GM18511 (cell line): Measurements from ENCODE around the gene LIMK1.

Experiments used
- ATAC-seq: cut with Tn5 transposase; IDR thresholded peaks from one replicate; pipeline ENCODE4 v1.9.1; 2021; ENCODE audit warnings: mild to moderate bottlenecking, moderate library complexity; ENCODE audit not compliant: unreplicated experiment

The LIMK1 gene

GRCh38 chr7:74082770-74083116 lies 861 bp upstream of the LIMK1 start:
- no peak for ATAC-seq

GRCh38 chr7:74083928-74084721 lies 521 bp downstream of the LIMK1 start:
- peak; percentile 61 for ATAC-seq

DNA sequence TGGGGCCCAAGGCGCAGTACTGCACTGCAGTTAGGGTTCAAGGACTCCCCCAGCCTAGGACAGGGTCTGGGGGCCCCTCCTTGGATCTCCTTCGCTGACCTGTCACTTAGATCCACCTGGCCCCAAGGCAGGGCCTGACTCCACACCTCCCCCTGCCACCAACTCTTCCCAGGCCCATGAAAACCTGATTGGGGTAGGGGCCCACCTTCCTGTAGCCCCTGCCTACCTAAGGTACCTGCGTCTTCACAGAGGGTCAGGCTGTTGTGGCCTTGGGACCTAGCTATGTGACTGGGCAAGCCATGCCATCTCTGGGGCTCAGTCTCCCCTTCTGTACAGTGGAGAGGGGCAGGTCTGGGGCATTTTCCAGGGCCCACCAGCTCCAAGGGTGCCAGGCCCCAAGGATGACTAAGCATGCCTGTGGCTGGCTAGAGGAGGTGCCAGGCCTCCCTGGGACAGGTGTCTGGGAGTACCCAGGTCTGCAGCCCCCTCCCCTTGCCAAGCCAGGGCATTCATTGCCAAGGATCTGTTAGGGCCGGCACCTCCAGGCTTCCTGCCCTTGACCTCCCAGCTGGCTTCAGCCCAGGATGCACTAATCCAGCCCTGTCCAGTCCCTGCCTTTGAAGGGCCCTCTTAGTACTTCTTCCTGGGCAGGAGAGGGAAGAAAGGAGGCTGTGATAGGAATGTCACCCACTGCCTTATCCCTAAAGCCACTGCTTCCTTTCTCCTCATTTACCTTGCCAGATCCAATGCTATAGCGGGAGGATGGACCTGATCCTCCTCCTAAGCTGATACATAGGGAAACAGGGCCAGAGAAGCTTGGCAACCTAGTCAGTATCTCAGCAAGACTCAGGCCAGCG lies 1.3 kb downstream of the LIMK1 start:
- no peak for ATAC-seq

GRCh38 chr7:74087791-74088453 lies 4.3 kb downstream of the LIMK1 start:
- no peak for ATAC-seq

- peak; percentile 12 for ATAC-seq
Observed at GRCh38 chr7:74092321-74092963, 8.8 kb downstream of the LIMK1 start.

- ATAC-seq: peak; percentile 75
Observed at GRCh38 chr7:74092964-74093471, 9.4 kb downstream of the LIMK1 start.

GRCh38 chr7:74093671-74094223 lies 10.1 kb downstream of the LIMK1 start:
- peak; percentile 19 for ATAC-seq

GRCh38 chr7:74094224-74095101 lies 10.9 kb downstream of the LIMK1 start:
- ATAC-seq: peak; percentile 58

- no peak for ATAC-seq
Observed at GRCh38 chr7:74095135-74095534, 11.5 kb downstream of the LIMK1 start.

DNA sequence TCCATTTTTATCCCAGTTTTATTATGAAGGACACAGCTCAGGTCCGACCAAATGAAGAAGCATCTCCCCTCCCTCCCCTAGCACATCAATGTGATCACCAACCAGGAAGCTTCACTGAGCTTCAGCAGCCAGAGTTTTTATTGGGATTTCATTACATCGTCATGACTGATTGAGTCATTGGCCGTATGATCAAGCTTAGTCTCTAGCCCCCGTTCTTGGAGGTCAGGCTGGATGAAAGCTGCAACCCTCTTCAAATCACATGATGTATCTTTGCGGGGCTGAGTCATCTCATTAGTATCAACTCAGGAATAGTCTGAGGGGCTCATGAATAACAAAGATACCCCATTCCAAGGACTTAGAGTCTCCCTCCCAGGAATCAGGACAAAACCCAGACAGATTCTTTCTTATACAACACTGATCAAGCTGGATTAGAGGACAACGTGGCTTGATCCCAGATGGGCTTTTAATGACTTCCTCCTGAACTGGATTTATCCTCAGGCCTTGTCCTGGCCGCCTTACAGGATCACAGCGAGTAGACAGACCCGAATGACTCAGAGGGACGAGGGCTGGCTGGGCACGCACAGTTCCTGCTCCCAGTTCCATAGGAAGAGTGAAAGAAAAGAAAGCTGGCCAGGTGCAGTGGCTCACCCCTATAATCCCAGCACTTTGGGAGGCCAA lies 14.5 kb downstream of the LIMK1 start:
- no peak for ATAC-seq

- no peak for ATAC-seq
Observed at GRCh38 chr7:74099031-74099430, 15.4 kb downstream of the LIMK1 start.

DNA sequence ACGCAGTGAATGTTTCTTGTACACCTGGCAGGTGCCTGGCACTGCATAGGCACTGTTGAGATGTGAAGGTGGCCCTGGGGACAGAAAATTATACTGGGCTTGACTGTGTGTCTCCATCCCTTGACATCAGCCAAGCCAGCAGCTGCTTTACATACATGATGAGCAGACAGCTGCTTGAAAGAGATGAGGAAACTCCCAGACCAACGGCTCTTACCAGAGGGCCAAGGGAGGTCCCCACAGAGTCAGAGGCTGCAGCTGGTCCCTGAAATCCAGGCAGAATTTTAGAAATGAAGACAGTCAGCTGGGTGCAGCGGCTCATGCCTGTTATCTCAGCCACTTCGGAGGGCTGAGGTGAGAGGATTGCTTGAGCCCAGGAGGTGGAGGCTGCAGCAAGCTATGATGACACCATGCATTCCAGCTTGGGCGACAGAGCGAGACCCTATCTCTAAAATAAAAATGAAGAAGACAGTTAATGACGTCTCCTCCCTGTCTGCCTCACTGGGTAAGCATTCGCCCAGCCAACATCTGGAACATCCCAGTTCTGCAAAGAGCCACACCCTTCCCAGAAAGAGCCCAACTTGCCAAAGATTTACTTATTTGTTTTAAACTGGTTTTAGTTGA lies 17.6 kb downstream of the LIMK1 start:
- peak; percentile 90 for ATAC-seq

DNA sequence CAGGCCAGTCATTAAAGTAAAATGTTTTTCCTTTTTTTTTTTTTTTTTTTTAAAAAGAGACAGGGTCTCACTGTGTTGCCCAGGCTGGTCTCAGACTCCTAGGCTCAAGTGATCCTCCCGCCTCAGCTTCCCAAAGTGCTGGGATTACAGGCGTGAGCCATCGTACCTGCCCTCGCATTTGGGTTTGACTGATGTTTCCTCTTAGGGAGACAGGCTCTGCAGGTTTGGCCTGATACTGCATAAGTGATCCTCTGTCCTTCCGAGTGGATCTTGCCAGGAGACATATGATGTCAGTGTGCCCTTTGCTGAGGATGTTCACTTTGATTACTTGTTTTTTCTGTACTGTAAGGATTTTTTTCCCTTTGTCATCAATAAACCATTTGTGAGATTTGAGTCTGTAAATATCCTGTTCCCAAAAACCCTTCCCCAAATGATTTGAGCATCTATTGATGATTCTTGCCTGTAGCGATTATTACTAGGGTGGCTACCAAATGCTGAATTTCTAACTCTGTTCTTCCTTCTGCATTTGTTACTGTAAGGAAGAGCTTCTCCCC lies 19.7 kb downstream of the LIMK1 start:
- no peak for ATAC-seq

DNA sequence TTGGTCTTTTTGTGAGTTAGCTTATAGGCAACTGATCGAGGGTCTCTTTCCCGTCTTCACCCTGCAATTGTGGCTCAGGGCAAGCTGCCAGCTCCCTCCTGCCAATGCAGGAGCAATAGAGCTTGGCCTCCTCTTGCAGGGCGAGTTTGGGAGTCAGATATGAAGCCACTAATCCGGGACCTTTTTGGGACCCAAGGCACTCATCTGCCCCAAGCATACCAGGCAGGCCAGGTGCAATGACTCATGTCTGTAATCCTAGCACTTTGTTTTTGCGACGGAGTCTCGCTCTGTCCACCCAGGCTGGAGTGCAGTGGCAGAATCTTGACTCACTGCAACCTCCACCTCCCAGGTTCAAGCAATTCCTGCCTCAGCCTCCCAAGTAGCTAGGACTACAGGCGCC lies 21.1 kb downstream of the LIMK1 start:
- ATAC-seq: no peak

- no peak for ATAC-seq
Observed at GRCh38 chr7:74105992-74106391, 22.4 kb downstream of the LIMK1 start.

DNA sequence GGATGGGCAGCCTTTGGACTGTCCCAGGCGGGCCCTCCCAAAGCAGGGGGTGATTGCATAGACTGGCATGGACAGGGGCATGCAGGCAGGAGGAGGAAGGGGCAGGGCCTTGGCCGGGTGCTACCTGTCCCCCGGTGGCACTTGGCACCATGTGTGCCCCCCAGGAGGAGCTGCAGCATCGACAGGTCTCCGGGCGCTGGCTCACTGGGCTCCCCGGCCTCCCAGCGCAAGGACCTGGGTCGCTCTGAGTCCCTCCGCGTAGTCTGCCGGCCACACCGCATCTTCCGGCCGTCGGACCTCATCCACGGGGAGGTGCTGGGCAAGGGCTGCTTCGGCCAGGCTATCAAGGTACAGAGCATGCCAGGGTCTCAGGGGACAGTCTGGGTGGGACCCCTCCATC lies 23.2 kb downstream of the LIMK1 start:
- ATAC-seq: no peak

DNA sequence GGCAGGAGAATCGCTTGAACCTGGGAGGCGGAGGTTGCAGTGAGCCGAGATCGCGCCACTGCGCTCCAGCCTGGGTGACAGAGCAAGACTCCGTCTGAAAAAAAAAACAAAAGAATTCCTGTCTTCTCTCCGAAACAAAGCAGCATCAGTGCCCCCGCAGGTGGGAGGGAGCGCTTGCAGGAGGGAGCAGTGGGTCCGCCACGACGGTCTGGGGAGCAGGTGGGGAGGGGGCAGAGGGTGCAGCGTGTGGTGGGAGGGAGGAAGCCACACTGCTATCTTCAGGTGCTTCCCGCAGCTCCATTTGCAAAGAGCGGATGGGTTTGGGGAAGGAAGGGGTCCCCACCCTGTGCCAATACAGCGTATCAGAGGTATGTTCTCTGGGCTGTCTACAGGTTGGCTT lies 31.7 kb downstream of the LIMK1 start:
- no peak for ATAC-seq

DNA sequence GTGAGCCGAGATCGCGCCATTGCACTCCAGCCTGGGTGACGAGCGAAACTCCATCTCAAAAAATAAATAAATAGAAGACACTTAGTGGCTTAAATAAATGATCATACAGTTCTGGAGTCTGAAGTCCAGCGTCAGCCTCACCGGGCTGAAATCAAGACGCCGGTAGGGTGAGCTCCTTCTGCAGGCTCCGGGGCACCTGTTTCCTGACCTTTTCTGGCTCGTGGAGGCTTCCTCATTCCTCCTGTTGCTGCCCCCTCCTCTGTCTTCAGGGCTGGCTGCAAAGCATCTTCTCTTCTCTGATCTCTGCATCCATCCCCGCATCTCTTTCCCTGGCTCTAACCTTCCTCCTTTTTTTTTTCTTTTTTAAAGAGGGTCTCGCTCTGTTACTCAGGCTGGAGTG lies 32.8 kb downstream of the LIMK1 start:
- ATAC-seq: no peak
